GM12878 (cell line): ENCODE results near the gene MATN4. TPM values are rescaled to one million over a fixed set of nuclear protein-coding genes. Genes with fewer than 3 reads are reported as not detected.

Source experiments
- ATAC-seq: fragments of 200-7000 bp; cut with Tn5 transposase; 3 replicates; pipeline ENCODE4 v1.9.1; 2020; ENCODE audit warnings: mild to moderate bottlenecking, moderate library complexity
- BruUV-seq: library from RNA; stranded (reverse); fragments of 400-500 nt; replicated peaks from 2 replicates; lab custom pipeline; 2021; lab: Mats Ljungman, UMichigan
- CTCF ChIA-PET: fragments of 300-600 bp; sonication (Branson Sonifier 250); formaldehyde crosslinking; extraction: SDS; loops from one replicate; lab custom pipeline; 2021; ENCODE audit warnings: inconsistent platforms; lab: Yijun Ruan, JAX
- POLR2A ChIA-PET: fragments of 350-600 bp; formaldehyde crosslinking; extraction: SDS; loops from one replicate; lab custom pipeline; 2021; ENCODE audit warnings: inconsistent platforms; lab: Charles Lee
- RAD21 ChIA-PET: fragments of 300-600 bp; sonication (Branson Sonifier 250); formaldehyde crosslinking; loops from one replicate; lab custom pipeline; 2023; ENCODE audit warnings: antibody characterized with exemption; ENCODE audit not compliant: unreplicated experiment; lab: Charles Lee
- SMC1A ChIA-PET: fragments of 300-600 bp; sonication (Branson Sonifier 250); formaldehyde crosslinking; loops from one replicate; lab custom pipeline; 2023; ENCODE audit not compliant: unreplicated experiment, uncharacterized antibody; lab: Charles Lee
- DNase-seq: peaks from one replicate; pipeline ENCODE4 v3.0.0-alpha.2; 2011; ENCODE audit warnings: low read depth, low spot score
- FAIRE-seq: peaks from 3 replicates; lab custom pipeline; 2011; peaks lifted over from hg19 to GRCh38; lab: Jason Lieb, UNC
- H2AFZ ChIP-seq: 2 replicates; pipeline ENCODE4 v1.6.0; 2011; ENCODE audit warnings: low read depth, low read length, control low read depth; ENCODE audit not compliant: control insufficient read depth
- H3K27ac ChIP-seq: 2 replicates; pipeline ENCODE4 v1.5.1; 2011; ENCODE audit warnings: control low read depth; ENCODE audit not compliant: control insufficient read depth, insufficient read depth
- H3K27me3 ChIP-seq, 2 experiments: replicated peaks in 1 of 2; 2 replicates each; pipeline versions ENCODE4 v1.6.0 to v1.6.1; 2011; ENCODE audit warnings: low read length in 1 of 2; ENCODE audit not compliant: control insufficient read depth in 2 of 2, insufficient read depth in 2 of 2
- H3K36me3 ChIP-seq, 2 experiments: 2 replicates each; pipeline ENCODE4 v1.5.1; 2011; ENCODE audit warnings: low read length in 1 of 2; ENCODE audit not compliant: control insufficient read depth in 2 of 2, insufficient read depth in 2 of 2
- H3K4me1 ChIP-seq: 2 replicates; pipeline ENCODE4 v1.6.1; 2011; ENCODE audit warnings: mild to moderate bottlenecking, low read length, moderate library complexity, mixed read lengths; ENCODE audit not compliant: control insufficient read depth, insufficient read depth
- H3K4me2 ChIP-seq: 2 replicates; pipeline ENCODE4 v1.6.0; 2011; ENCODE audit warnings: control low read depth; ENCODE audit not compliant: control insufficient read depth, insufficient read depth
- H3K4me3 ChIP-seq: fragments of 200-600 bp; sonication (generic); 2 replicates; pipeline ENCODE4 v1.5.1; 2016
- H3K79me2 ChIP-seq: 2 replicates; pipeline ENCODE4 v1.6.0; 2011; ENCODE audit warnings: low read length; ENCODE audit not compliant: control insufficient read depth, insufficient read depth
- H3K9ac ChIP-seq: 2 replicates; pipeline ENCODE4 v1.8.0; 2011; ENCODE audit warnings: low read length, control low read depth, mixed read lengths; ENCODE audit not compliant: control insufficient read depth, insufficient read depth
- H3K9me3 ChIP-seq: replicated peaks from 3 replicates; pipeline ENCODE4 v1.5.1; 2011; ENCODE audit warnings: mild to moderate bottlenecking, low read length; ENCODE audit not compliant: control insufficient read depth, insufficient read depth
- H4K20me1 ChIP-seq: 2 replicates; pipeline ENCODE4 v1.6.0; 2011; ENCODE audit not compliant: control insufficient read depth, insufficient read depth
- ATF7 ChIP-seq: fragments of 450-650 bp; IDR thresholded peaks from 2 replicates; pipeline ENCODE4 v1.6.1; 2016; ENCODE audit warnings: low read depth, mild to moderate bottlenecking
- ELK1 ChIP-seq: IDR thresholded peaks from 2 replicates; pipeline ENCODE4 v1.6.1; 2012; ENCODE audit warnings: low read depth, low read length, improper control_type of control experiment
- KLF5 ChIP-seq: fragments of 450-650 bp; IDR thresholded peaks from 2 replicates; pipeline ENCODE4 v1.6.1; 2014; ENCODE audit warnings: mild to moderate bottlenecking; ENCODE audit not compliant: partially characterized antibody
- MLLT1 ChIP-seq: fragments of 450-650 bp; IDR thresholded peaks from 2 replicates; pipeline ENCODE4 v1.6.1; 2016; ENCODE audit warnings: mild to moderate bottlenecking
- NFXL1 ChIP-seq: fragments of 450-650 bp; IDR thresholded peaks from 2 replicates; pipeline ENCODE4 v1.6.1; 2017; ENCODE audit warnings: antibody characterized with exemption, mild to moderate bottlenecking, borderline replicate concordance
- NKRF ChIP-seq: fragments of 450-650 bp; conservative IDR thresholded peaks from 2 replicates; pipeline ENCODE4 v1.6.1; 2017; ENCODE audit warnings: mild to moderate bottlenecking, moderate library complexity
- POU2F2 ChIP-seq: IDR thresholded peaks from 3 replicates; pipeline ENCODE4 v1.6.1; 2011; ENCODE audit warnings: low read depth, mild to moderate bottlenecking, low read length, borderline replicate concordance
- RAD51 ChIP-seq: fragments of 450-650 bp; IDR thresholded peaks from 2 replicates; pipeline ENCODE4 v1.6.1; 2016; ENCODE audit warnings: moderate library complexity, mild to moderate bottlenecking, inconsistent platforms
- WGBS: methylation state at CpG from one replicate; pipeline ENCODE4 v1.1.6; 2016; ENCODE audit warnings: low lambda C conversion rate; ENCODE audit not compliant: insufficient replicate concordance, insufficient coverage; ENCODE audit errors: missing lambda C conversion rate; 5-methylcytosine and 5-hydroxymethylcytosine counted together
- in situ Hi-C: fragments of 300-500 bp; cut with MboI; formaldehyde crosslinking; loops from 9 replicates; pipeline ENCODE4 v1.14.3; 2018; ENCODE audit warnings: mixed read lengths
- intact Hi-C: fragments of 100-400 bp; cut with micrococcal nuclease; formaldehyde crosslinking; loops from one replicate; pipeline ENCODE4 v1.14.2; 2022; ENCODE audit not compliant: unreplicated experiment
- polyA plus RNA-seq, 11 experiments: library from polyadenylated mRNA; depleted of rRNA in 4 of 11; unstranded in 6 of 11; stranded (reverse) in 5 of 11; fragments of >200 nt; fragmentation: Nextera tagmentation in 4 of 11; fragmentation: Illumina TruSeq in 1 of 11; extraction: Ambion mirVana in 4 of 11; extraction: Trizol in 1 of 11; gene quantifications; 1 replicate in 1 of 11; 2 replicates in 10 of 11; pipeline versions ENCODE4 v1.2.1 to v1.2.3, GENCODE V29; 2011 to 2016; ENCODE audit warnings: inconsistent platforms in 2 of 11, missing spikeins in 2 of 11, low read depth in 1 of 11
- total RNA-seq, 4 experiments: library from RNA; depleted of rRNA in 3 of 4; stranded (reverse); fragments of >200 nt in 3 of 4; fragmentation: Illumina TruSeq in 1 of 4; extraction: Trizol in 1 of 4; gene quantifications; 2 replicates each; pipeline versions ENCODE4 v1.2.1 to v1.2.3, GENCODE V29; 2013 to 2021

MATN4 gene
- total and polyA plus RNA-seq, 10 of the 15 experiments (the other 5 are each of a cell fraction or from before 2014, with no cell fraction given): 0.10 to 0.15 TPM; not detected in 8

- TF ChIP-seq ELK1: no peak
- no peak for TF ChIP-seq POU2F2
- no peak for TF ChIP-seq KLF5
- no peak for TF ChIP-seq RAD51
Measured at GRCh38 chr20:45308117-45308778, at the start of gene MATN4 (continued).

- RAD21 ChIA-PET: no interaction called here
- TF ChIP-seq ATF7 (no peak), NKRF (no peak), MLLT1 (no peak), NFXL1 (no peak)
- ATAC-seq (peak; percentile 80), FAIRE-seq (no peak), DNase-seq (no peak)
- POLR2A ChIA-PET: no interaction called here
- no peak overlapping the region for H3K27ac ChIP-seq
- H3K4me1 ChIP-seq: peaks cover 8% of the 10 kb centered on the region
- SMC1A ChIA-PET: interaction anchor here (0.8 to 1.0 kb wide), 5 partner anchors 8 to 81 kb away, joined by 3 to 4 read pairs (median 3); no protein-coding TSS in a partner anchor
- no peaks in the 10 kb centered on the region for H3K79me2 ChIP-seq
- CTCF ChIA-PET: interaction anchor here (0.8 to 6.3 kb wide), 4 partner anchors 18 to 94 kb away, joined by 3 to 35 read pairs (median 6); no protein-coding TSS in a partner anchor
- no peaks in the 10 kb centered on the region for H3K27me3 ChIP-seq
- WGBS: 12% methylated on average over 5 of the region's 5 CpGs
- H3K9ac ChIP-seq: no peak overlapping the region
- no peak overlapping the region for H2AFZ ChIP-seq
- no peaks in the 10 kb centered on the region for H3K9me3 ChIP-seq
- no peak overlapping the region for H3K4me3 ChIP-seq
- BruUV-seq: no TSS peak
- no peak overlapping the region for H3K4me2 ChIP-seq
- H3K36me3 ChIP-seq: no peaks in the 10 kb centered on the region
- in situ Hi-C loops (no loop called here), intact Hi-C loops (no loop called here)
- no peaks in the 10 kb centered on the region for H4K20me1 ChIP-seq
Measured at GRCh38 chr20:45355209-45356084, 47.3 kb upstream of the MATN4 start.
